ENCODE results near the gene CADPS2. TPM values are rescaled to one million over a fixed set of nuclear protein-coding genes. Genes with fewer than 3 reads are reported as not detected.

Gene CADPS2
- total and polyA plus RNA-seq, 8 donors = 7.0 to 57.8 (median 29.7) TPM

- WGBS, 5 donors = 45 to 87% (median 81%) methylated on average over 2 of the region's 2 CpGs
- TF ChIP-seq CTCF (IDR thresholded peaks at IDR 0.05) = no peak
- TF ChIP-seq POLR2A (IDR thresholded peaks at IDR 0.05) = no peak
- TF ChIP-seq EP300 (IDR thresholded peaks at IDR 0.05) = no peak
- TF ChIP-seq POLR2AphosphoS5 (IDR thresholded peaks at IDR 0.05) = no peak
- peak in 1 of 2 donors; percentile 12 for DNase-seq
- Histone ChIP-seq H3K36me3 (no peaks in the 10 kb centered on the region), H3K4me3 (no peak overlapping the region), H3K27me3 (no peaks in the 10 kb centered on the region), H3K9me3 (no peaks in the 10 kb centered on the region), H3K4me1 (peaks cover 0 to 4% (median 0%) of the 10 kb centered on the region in 4 donors), H3K27ac (no peak overlapping the region)
- intact Hi-C loops (cut with DNase I; ENCODE audit: low total_unique reads) = no loop called here
Measured at GRCh38 chr7:122546496-122546895, 339.8 kb downstream of the CADPS2 start.

GRCh38 chr7:122544463-122544862 lies 341.8 kb downstream of the CADPS2 start:
- no peak overlapping the region for H3K4me3 ChIP-seq
- peaks cover 0 to 4% (median 0%) of the 10 kb centered on the region in 4 donors for H3K4me1 ChIP-seq
- no peaks in the 10 kb centered on the region for H3K9me3 ChIP-seq
- DNase-seq = peak in 1 of 2 donors; percentile 12
- WGBS, 5 donors = 65 to 86% (median 74%) methylated on average over 2 of the region's 2 CpGs
- intact Hi-C loops (cut with DNase I; ENCODE audit: low total_unique reads) = no loop called here
- no peaks in the 10 kb centered on the region for H3K27me3 ChIP-seq
- H3K27ac ChIP-seq = no peak overlapping the region
- no peaks in the 10 kb centered on the region for H3K36me3 ChIP-seq
- TF ChIP-seq CTCF (IDR thresholded peaks at IDR 0.05) (no peak), POLR2A (IDR thresholded peaks at IDR 0.05) (no peak), EP300 (IDR thresholded peaks at IDR 0.05) (no peak), POLR2AphosphoS5 (IDR thresholded peaks at IDR 0.05) (no peak)

- H3K4me3 ChIP-seq = no peak overlapping the region
- H3K4me1 ChIP-seq = peaks cover 0 to 4% (median 0%) of the 10 kb centered on the region in 4 donors
- no peak for DNase-seq
- H3K36me3 ChIP-seq = no peaks in the 10 kb centered on the region
- H3K27me3 ChIP-seq = no peaks in the 10 kb centered on the region
- 77 to 90% (median 85%) methylated on average over 2 of the region's 2 CpGs for WGBS, 5 donors
- H3K9me3 ChIP-seq = no peaks in the 10 kb centered on the region
- TF ChIP-seq CTCF (IDR thresholded peaks at IDR 0.05) (no peak), POLR2AphosphoS5 (IDR thresholded peaks at IDR 0.05) (no peak), EP300 (IDR thresholded peaks at IDR 0.05) (no peak), POLR2A (IDR thresholded peaks at IDR 0.05) (no peak)
- no peak overlapping the region for H3K27ac ChIP-seq
- intact Hi-C loops (cut with DNase I; ENCODE audit: low total_unique reads) = no loop called here
Measured at GRCh38 chr7:122543891-122544290, 342.4 kb downstream of the CADPS2 start.

- Histone ChIP-seq H3K27ac (no peak overlapping the region), H3K9me3 (no peaks in the 10 kb centered on the region), H3K36me3 (no peaks in the 10 kb centered on the region), H3K4me3 (no peak overlapping the region), H3K4me1 (no peaks in the 10 kb centered on the region), H3K27me3 (no peaks in the 10 kb centered on the region)
- no peak for TF ChIP-seq POLR2A (IDR thresholded peaks at IDR 0.05)
- TF ChIP-seq EP300 (IDR thresholded peaks at IDR 0.05) = no peak
- no peak for TF ChIP-seq CTCF (IDR thresholded peaks at IDR 0.05)
- TF ChIP-seq POLR2AphosphoS5 (IDR thresholded peaks at IDR 0.05) = no peak
- DNase-seq = no peak
- intact Hi-C loops (cut with DNase I; ENCODE audit: low total_unique reads) = no loop called here
Measured at GRCh38 chr7:122543166-122543565, 343.1 kb downstream of the CADPS2 start.
